Measurements from ENCODE around the gene CD55.

The CD55 gene

GRCh38 chr1:207364614-207365013 is 43.1 kb downstream of the CD55 start:
- DNase-seq, result no peak

GRCh38 chr1:207365063-207365462 is 43.6 kb downstream of the CD55 start:
- no peak for DNase-seq

- DNase-seq, result no peak
Measured at GRCh38 chr1:207366022-207366421, 44.5 kb downstream of the CD55 start.

- no peak for DNase-seq
Measured at GRCh38 chr1:207388721-207389120, 67.2 kb downstream of the CD55 start.

GRCh38 chr1:207389728-207390464 is 68.4 kb downstream of the CD55 start:
- DNase-seq, result no peak

- no peak for DNase-seq
Measured at GRCh38 chr1:207393610-207394009, 72.1 kb downstream of the CD55 start.

- no peak for DNase-seq
Measured at GRCh38 chr1:207396168-207396746, 74.8 kb downstream of the CD55 start.

- DNase-seq, result no peak
Measured at GRCh38 chr1:207397525-207397926, 76.0 kb downstream of the CD55 start.

- no peak for DNase-seq
Measured at GRCh38 chr1:207398986-207399385, 77.5 kb downstream of the CD55 start.

GRCh38 chr1:207401578-207401977 is 80.1 kb downstream of the CD55 start:
- DNase-seq, result no peak

GRCh38 chr1:207402744-207403143 is 81.3 kb downstream of the CD55 start:
- no peak for DNase-seq

GRCh38 chr1:207404849-207405525 is 83.5 kb downstream of the CD55 start:
- DNase-seq, result no peak

- DNase-seq, result no peak
Measured at GRCh38 chr1:207405814-207406213, 84.3 kb downstream of the CD55 start.

- DNase-seq, result no peak
Measured at GRCh38 chr1:207407655-207408260, 86.3 kb downstream of the CD55 start.
